B cell (primary cell): ENCODE results near the gene RCC2.

Source experiments
- EZH2 ChIP-seq: IDR thresholded peaks from 2 replicates; pipeline ENCODE4 v1.6.1; 2012; ENCODE audit warnings: borderline replicate concordance, low read depth, mild to moderate bottlenecking, moderate library complexity, low read length; ENCODE audit not compliant: insufficient read depth, poor library complexity, severe bottlenecking
- TF ChIP-seq, protein P1 (sequence below): fragments of 200-600 bp; IDR thresholded peaks from one replicate; pipeline ENCODE4 v1.8.0; 2022; ENCODE audit warnings: antibody characterized with exemption, mild to moderate bottlenecking

DNA sequence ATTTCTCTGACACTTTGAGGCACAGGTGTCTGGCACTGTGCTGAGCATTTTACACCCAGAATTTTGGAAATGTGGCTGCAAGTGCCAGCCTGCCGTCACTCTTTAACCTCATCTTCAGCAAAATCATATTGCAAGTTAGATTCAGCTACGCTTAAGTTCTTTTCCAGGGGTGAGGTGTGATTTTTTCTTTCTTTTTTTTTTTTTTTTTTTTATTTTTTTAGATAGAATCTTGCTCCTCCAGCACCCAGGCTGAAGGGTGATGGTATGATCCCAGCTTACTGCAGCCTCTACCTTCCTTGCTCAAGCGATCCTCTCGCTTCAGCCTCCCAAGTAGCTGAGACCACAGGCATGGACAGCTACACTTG is 2.5 kb upstream of the RCC2 start:
- TF ChIP-seq, protein P1, sequence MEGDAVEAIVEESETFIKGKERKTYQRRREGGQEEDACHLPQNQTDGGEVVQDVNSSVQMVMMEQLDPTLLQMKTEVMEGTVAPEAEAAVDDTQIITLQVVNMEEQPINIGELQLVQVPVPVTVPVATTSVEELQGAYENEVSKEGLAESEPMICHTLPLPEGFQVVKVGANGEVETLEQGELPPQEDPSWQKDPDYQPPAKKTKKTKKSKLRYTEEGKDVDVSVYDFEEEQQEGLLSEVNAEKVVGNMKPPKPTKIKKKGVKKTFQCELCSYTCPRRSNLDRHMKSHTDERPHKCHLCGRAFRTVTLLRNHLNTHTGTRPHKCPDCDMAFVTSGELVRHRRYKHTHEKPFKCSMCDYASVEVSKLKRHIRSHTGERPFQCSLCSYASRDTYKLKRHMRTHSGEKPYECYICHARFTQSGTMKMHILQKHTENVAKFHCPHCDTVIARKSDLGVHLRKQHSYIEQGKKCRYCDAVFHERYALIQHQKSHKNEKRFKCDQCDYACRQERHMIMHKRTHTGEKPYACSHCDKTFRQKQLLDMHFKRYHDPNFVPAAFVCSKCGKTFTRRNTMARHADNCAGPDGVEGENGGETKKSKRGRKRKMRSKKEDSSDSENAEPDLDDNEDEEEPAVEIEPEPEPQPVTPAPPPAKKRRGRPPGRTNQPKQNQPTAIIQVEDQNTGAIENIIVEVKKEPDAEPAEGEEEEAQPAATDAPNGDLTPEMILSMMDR, result no peak
- TF ChIP-seq EZH2, result no peak
